HG02970 (cell line): ENCODE results near the gene DDX11.
"Not testable (repeated sequence)": the region's sequence is repeated elsewhere in the genome, so short reads cannot be mapped to it uniquely, and the experiment has no call there.

ENCODE experiments used
- ATAC-seq: cut with Tn5 transposase; IDR thresholded peaks from one replicate; pipeline ENCODE4 v1.9.1; 2021; ENCODE audit warnings: mild to moderate bottlenecking, moderate library complexity, moderate number of reproducible peaks; ENCODE audit not compliant: unreplicated experiment, low FRiP score

DDX11 gene

GRCh38 chr12:31119192-31119802 lies 45.6 kb downstream of the DDX11 start:
- no peak for ATAC-seq

- no peak for ATAC-seq
Measured at GRCh38 chr12:31119803-31120211, 46.1 kb downstream of the DDX11 start.

- ATAC-seq, result no peak
Measured at GRCh38 chr12:31120392-31121008, 46.8 kb downstream of the DDX11 start.

GRCh38 chr12:31121022-31121728 lies 47.5 kb downstream of the DDX11 start:
- not testable (repeated sequence) for ATAC-seq

- ATAC-seq, result no peak
Measured at GRCh38 chr12:31122481-31122880, 48.8 kb downstream of the DDX11 start.

GRCh38 chr12:31124158-31124557 lies 50.5 kb downstream of the DDX11 start:
- ATAC-seq, result not testable (repeated sequence)

GRCh38 chr12:31125171-31125570 lies 51.5 kb downstream of the DDX11 start:
- not testable (repeated sequence) for ATAC-seq

- ATAC-seq, result not testable (repeated sequence)
Measured at GRCh38 chr12:31127209-31127848, 53.7 kb downstream of the DDX11 start.

GRCh38 chr12:31136581-31136980 lies 62.9 kb downstream of the DDX11 start:
- not testable (repeated sequence) for ATAC-seq

- not testable (repeated sequence) for ATAC-seq
Measured at GRCh38 chr12:31144768-31145167, 71.1 kb downstream of the DDX11 start.

GRCh38 chr12:31145296-31145695 lies 71.6 kb downstream of the DDX11 start:
- ATAC-seq, result not testable (repeated sequence)

GRCh38 chr12:31147415-31147814 lies 73.8 kb downstream of the DDX11 start:
- ATAC-seq, result not testable (repeated sequence)

GRCh38 chr12:31150766-31151165 lies 77.1 kb downstream of the DDX11 start:
- not testable (repeated sequence) for ATAC-seq
